WTC11 (cell line): ENCODE measurements around the gene GRM4. TPM values are rescaled to one million over a fixed set of nuclear protein-coding genes. Genes with fewer than 3 reads are reported as not detected.

Experiments used
- ATAC-seq: fragments of 200-7000 bp; cut with Tn5 transposase; 2 replicates; pipeline ENCODE4 v1.10.0; 2021; ENCODE audit warnings: mild to moderate bottlenecking, moderate library complexity
- CTCF ChIA-PET: fragments of 300-600 bp; sonication (Branson Sonifier 250); formaldehyde crosslinking; loops from one replicate; lab custom pipeline; 2021; ENCODE audit warnings: antibody characterized with exemption; lab: Charles Lee
- POLR2A ChIA-PET: fragments of 350-600 bp; sonication (Branson Sonifier 250); formaldehyde crosslinking; loops from one replicate; lab custom pipeline; 2021; ENCODE audit warnings: antibody characterized with exemption; lab: Charles Lee
- DNase-seq: peaks from one replicate; pipeline ENCODE4 v3.0.0; 2021; ENCODE audit warnings: low spot score
- H3K27ac Mint-ChIP-seq: 2 replicates; pipeline ENCODE4 v1.8.0; 2021; ENCODE audit warnings: mixed read lengths
- H3K27me3 Mint-ChIP-seq: 2 replicates; pipeline ENCODE4 v1.8.0; 2021; ENCODE audit warnings: low read depth, mild to moderate bottlenecking, moderate library complexity, mixed read lengths
- H3K36me3 Mint-ChIP-seq: 2 replicates; pipeline ENCODE4 v1.8.0; 2021; ENCODE audit warnings: mixed read lengths
- H3K4me1 Mint-ChIP-seq: 2 replicates; pipeline ENCODE4 v1.8.0; 2022; ENCODE audit warnings: mixed read lengths
- H3K4me3 Mint-ChIP-seq: 2 replicates; pipeline ENCODE4 v1.8.0; 2021; ENCODE audit warnings: mild to moderate bottlenecking, moderate library complexity, mixed read lengths
- H3K9me3 Mint-ChIP-seq: 2 replicates; pipeline ENCODE4 v1.8.0; 2021; ENCODE audit warnings: mixed read lengths
- ATF1 ChIP-seq: sonication (generic); formaldehyde crosslinking; IDR thresholded peaks from 2 replicates; pipeline ENCODE4 v1.8.1; 2023; ENCODE audit warnings: mild to moderate bottlenecking, moderate library complexity, missing genetic modification reagents
- EMX1 ChIP-seq: fragments of 250-450 bp; sonication (Bioruptor Pico); IDR thresholded peaks from 2 replicates; pipeline ENCODE4 v1.8.0; 2021; ENCODE audit warnings: mild to moderate bottlenecking
- GRHL2 ChIP-seq: fragments of 250-450 bp; sonication (Bioruptor Pico); IDR thresholded peaks from 2 replicates; pipeline ENCODE4 v1.8.0; 2022; ENCODE audit warnings: mild to moderate bottlenecking, moderate library complexity; ENCODE audit not compliant: insufficient replicate concordance, severe bottlenecking
- HMGA2 ChIP-seq: fragments of 250-450 bp; sonication (Bioruptor Pico); IDR thresholded peaks from 2 replicates; pipeline ENCODE4 v1.4.0; 2021; ENCODE audit warnings: mild to moderate bottlenecking, moderate library complexity
- JUN ChIP-seq: sonication (generic); formaldehyde crosslinking; IDR thresholded peaks from 2 replicates; pipeline ENCODE4 v1.8.0; 2023; ENCODE audit warnings: mild to moderate bottlenecking, missing genetic modification reagents
- MYBL2 ChIP-seq: sonication (generic); formaldehyde crosslinking; IDR thresholded peaks from 2 replicates; pipeline ENCODE4 v1.8.1; 2023; ENCODE audit warnings: mild to moderate bottlenecking, moderate library complexity, missing genetic modification reagents
- SMAD3 ChIP-seq: sonication (generic); formaldehyde crosslinking; IDR thresholded peaks from 2 replicates; pipeline ENCODE4 v1.8.0; 2022; ENCODE audit warnings: missing genetic modification reagents, mild to moderate bottlenecking, borderline replicate concordance
- SP1 ChIP-seq: sonication (generic); formaldehyde crosslinking; conservative IDR thresholded peaks from 2 replicates; pipeline ENCODE4 v1.8.1; 2022; ENCODE audit warnings: missing genetic modification reagents
- TCF7 ChIP-seq: sonication (generic); formaldehyde crosslinking; IDR thresholded peaks from 2 replicates; pipeline ENCODE4 v1.8.0; 2022; ENCODE audit warnings: mild to moderate bottlenecking, low read depth, missing genetic modification reagents, moderate library complexity
- ZNF138 ChIP-seq: sonication (generic); formaldehyde crosslinking; conservative IDR thresholded peaks from 2 replicates; pipeline ENCODE4 v1.8.1; 2022; ENCODE audit warnings: mild to moderate bottlenecking, moderate library complexity, missing genetic modification reagents
- ZNF232 ChIP-seq: sonication (generic); formaldehyde crosslinking; IDR thresholded peaks from 2 replicates; pipeline ENCODE4 v1.8.0; 2022; ENCODE audit warnings: mild to moderate bottlenecking, missing genetic modification reagents
- ZNF317 ChIP-seq: sonication (generic); formaldehyde crosslinking; IDR thresholded peaks from 2 replicates; pipeline ENCODE4 v1.8.1; 2023; ENCODE audit warnings: low read depth, mild to moderate bottlenecking, moderate library complexity, missing genetic modification reagents, borderline replicate concordance
- total RNA-seq: library from RNA; stranded (reverse); gene quantifications from 3 replicates; pipeline ENCODE4 v1.2.3, GENCODE V29; 2021
- TF ChIP-seq, protein P1 (sequence below): sonication (generic); formaldehyde crosslinking; IDR thresholded peaks from 2 replicates; pipeline ENCODE4 v1.8.0; 2023; ENCODE audit warnings: missing genetic modification reagents, mild to moderate bottlenecking, borderline replicate concordance
- TF ChIP-seq, protein P2 (sequence below): sonication (generic); formaldehyde crosslinking; IDR thresholded peaks from 2 replicates; pipeline ENCODE4 v1.8.1; 2023; ENCODE audit warnings: mild to moderate bottlenecking, moderate library complexity, missing genetic modification reagents
- TF ChIP-seq, protein P3 (sequence below): sonication (generic); formaldehyde crosslinking; IDR thresholded peaks from 2 replicates; pipeline ENCODE4 v1.8.0; 2023; ENCODE audit warnings: missing genetic modification reagents
- TF ChIP-seq, protein P4 (sequence below): fragments of 250-450 bp; sonication (Bioruptor Pico); IDR thresholded peaks from 2 replicates; pipeline ENCODE4 v1.8.0; 2021; ENCODE audit warnings: mild to moderate bottlenecking
- TF ChIP-seq, protein P5 (sequence below): sonication (generic); formaldehyde crosslinking; IDR thresholded peaks from 2 replicates; pipeline ENCODE4 v1.8.0; 2022; ENCODE audit warnings: mild to moderate bottlenecking, missing genetic modification reagents
- TF ChIP-seq, protein P6 (sequence below): sonication (generic); formaldehyde crosslinking; IDR thresholded peaks from 2 replicates; pipeline ENCODE4 v1.8.1; 2022; ENCODE audit warnings: missing genetic modification reagents, borderline replicate concordance

GRM4 gene
- total RNA-seq, 1 experiment from 2014 or later, result 34.5 TPM

DNA sequence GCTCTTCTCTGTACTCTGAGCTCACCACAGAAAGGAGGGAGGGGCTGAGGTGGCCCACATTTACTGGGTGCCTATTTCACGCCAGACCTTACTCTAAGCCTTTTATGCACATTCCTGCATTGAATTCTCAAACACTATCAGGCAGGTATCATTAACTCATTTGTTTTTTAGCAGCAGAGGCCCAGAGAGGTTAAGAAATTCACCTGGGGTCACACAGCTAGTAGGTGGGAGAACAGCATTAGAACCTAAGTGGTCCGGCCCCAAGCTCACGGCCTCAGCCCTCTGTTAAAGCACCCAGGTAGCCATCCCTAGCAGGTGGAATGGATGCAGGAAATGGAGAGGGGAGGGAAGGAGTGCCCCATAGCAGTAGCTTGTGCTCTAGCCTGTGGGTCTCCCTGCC is 84.5 kb downstream of the GRM4 start (continued):
- TF ChIP-seq, protein P1, sequence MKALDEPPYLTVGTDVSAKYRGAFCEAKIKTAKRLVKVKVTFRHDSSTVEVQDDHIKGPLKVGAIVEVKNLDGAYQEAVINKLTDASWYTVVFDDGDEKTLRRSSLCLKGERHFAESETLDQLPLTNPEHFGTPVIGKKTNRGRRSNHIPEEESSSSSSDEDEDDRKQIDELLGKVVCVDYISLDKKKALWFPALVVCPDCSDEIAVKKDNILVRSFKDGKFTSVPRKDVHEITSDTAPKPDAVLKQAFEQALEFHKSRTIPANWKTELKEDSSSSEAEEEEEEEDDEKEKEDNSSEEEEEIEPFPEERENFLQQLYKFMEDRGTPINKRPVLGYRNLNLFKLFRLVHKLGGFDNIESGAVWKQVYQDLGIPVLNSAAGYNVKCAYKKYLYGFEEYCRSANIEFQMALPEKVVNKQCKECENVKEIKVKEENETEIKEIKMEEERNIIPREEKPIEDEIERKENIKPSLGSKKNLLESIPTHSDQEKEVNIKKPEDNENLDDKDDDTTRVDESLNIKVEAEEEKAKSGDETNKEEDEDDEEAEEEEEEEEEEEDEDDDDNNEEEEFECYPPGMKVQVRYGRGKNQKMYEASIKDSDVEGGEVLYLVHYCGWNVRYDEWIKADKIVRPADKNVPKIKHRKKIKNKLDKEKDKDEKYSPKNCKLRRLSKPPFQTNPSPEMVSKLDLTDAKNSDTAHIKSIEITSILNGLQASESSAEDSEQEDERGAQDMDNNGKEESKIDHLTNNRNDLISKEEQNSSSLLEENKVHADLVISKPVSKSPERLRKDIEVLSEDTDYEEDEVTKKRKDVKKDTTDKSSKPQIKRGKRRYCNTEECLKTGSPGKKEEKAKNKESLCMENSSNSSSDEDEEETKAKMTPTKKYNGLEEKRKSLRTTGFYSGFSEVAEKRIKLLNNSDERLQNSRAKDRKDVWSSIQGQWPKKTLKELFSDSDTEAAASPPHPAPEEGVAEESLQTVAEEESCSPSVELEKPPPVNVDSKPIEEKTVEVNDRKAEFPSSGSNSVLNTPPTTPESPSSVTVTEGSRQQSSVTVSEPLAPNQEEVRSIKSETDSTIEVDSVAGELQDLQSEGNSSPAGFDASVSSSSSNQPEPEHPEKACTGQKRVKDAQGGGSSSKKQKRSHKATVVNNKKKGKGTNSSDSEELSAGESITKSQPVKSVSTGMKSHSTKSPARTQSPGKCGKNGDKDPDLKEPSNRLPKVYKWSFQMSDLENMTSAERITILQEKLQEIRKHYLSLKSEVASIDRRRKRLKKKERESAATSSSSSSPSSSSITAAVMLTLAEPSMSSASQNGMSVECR (CRISPR knock-in tag), result no peak
- TF ChIP-seq, all 79 proteins: peak for 0

DNA sequence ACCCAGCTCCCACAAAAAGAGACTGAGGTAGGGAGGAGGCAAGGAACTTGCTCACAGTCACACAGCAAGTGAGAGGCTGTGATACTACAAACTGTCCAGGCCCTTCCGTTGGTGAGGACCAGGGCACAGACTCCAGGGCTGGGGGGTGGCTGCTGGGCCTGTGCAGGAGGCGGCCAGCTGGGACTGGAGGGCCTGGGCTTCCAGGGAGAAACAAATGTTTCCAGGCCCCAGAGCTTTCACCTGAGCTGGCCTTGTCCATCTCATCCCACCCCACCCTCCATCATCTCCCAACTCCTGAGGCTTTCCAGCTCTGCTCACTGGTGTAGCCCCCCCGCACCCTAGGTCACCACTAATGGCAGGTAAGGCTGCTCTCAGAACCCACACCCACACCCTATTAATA is 86.0 kb downstream of the GRM4 start:
- H3K27ac Mint-ChIP-seq, result no peak overlapping the region
- H3K27me3 Mint-ChIP-seq, result no peaks in the 10 kb centered on the region; the same call in 1 of the 2 replicates
- no peaks in the 10 kb centered on the region for H3K9me3 Mint-ChIP-seq
- POLR2A ChIA-PET, result no interaction called here
- H3K4me1 Mint-ChIP-seq, result peaks cover 29% of the 10 kb centered on the region
- ATAC-seq (no peak), DNase-seq (no peak)
- no peak overlapping the region for H3K4me3 Mint-ChIP-seq
- TF ChIP-seq ATF1 (CRISPR knock-in tag), result no peak
- TF ChIP-seq TCF7 (CRISPR knock-in tag), result no peak
- no peak for TF ChIP-seq ZNF232
- TF ChIP-seq, protein P2, sequence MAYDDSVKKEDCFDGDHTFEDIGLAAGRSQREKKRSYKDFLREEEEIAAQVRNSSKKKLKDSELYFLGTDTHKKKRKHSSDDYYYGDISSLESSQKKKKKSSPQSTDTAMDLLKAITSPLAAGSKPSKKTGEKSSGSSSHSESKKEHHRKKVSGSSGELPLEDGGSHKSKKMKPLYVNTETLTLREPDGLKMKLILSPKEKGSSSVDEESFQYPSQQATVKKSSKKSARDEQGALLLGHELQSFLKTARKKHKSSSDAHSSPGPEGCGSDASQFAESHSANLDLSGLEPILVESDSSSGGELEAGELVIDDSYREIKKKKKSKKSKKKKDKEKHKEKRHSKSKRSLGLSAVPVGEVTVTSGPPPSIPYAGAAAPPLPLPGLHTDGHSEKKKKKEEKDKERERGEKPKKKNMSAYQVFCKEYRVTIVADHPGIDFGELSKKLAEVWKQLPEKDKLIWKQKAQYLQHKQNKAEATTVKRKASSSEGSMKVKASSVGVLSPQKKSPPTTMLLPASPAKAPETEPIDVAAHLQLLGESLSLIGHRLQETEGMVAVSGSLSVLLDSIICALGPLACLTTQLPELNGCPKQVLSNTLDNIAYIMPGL (CRISPR knock-in tag), result no peak
- TF ChIP-seq, protein P3, sequence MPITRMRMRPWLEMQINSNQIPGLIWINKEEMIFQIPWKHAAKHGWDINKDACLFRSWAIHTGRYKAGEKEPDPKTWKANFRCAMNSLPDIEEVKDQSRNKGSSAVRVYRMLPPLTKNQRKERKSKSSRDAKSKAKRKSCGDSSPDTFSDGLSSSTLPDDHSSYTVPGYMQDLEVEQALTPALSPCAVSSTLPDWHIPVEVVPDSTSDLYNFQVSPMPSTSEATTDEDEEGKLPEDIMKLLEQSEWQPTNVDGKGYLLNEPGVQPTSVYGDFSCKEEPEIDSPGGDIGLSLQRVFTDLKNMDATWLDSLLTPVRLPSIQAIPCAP, result no peak
- TF ChIP-seq, protein P4, sequence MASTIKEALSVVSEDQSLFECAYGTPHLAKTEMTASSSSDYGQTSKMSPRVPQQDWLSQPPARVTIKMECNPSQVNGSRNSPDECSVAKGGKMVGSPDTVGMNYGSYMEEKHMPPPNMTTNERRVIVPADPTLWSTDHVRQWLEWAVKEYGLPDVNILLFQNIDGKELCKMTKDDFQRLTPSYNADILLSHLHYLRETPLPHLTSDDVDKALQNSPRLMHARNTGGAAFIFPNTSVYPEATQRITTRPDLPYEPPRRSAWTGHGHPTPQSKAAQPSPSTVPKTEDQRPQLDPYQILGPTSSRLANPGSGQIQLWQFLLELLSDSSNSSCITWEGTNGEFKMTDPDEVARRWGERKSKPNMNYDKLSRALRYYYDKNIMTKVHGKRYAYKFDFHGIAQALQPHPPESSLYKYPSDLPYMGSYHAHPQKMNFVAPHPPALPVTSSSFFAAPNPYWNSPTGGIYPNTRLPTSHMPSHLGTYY (CRISPR knock-in tag), result no peak
- no peak for TF ChIP-seq ZNF138
- no peak for TF ChIP-seq HMGA2
- no peak for TF ChIP-seq ZNF317 (CRISPR knock-in tag)
- TF ChIP-seq JUN (CRISPR knock-in tag), result no peak
- no peak for TF ChIP-seq SP1 (CRISPR knock-in tag)
- TF ChIP-seq GRHL2 (CRISPR knock-in tag), result no peak
- TF ChIP-seq, protein P5, sequence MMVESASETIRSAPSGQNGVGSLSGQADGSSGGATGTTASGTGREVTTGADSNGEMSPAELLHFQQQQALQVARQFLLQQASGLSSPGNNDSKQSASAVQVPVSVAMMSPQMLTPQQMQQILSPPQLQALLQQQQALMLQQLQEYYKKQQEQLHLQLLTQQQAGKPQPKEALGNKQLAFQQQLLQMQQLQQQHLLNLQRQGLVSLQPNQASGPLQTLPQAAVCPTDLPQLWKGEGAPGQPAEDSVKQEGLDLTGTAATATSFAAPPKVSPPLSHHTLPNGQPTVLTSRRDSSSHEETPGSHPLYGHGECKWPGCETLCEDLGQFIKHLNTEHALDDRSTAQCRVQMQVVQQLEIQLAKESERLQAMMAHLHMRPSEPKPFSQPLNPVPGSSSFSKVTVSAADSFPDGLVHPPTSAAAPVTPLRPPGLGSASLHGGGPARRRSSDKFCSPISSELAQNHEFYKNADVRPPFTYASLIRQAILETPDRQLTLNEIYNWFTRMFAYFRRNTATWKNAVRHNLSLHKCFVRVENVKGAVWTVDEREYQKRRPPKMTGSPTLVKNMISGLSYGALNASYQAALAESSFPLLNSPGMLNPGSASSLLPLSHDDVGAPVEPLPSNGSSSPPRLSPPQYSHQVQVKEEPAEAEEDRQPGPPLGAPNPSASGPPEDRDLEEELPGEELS (CRISPR knock-in tag), result no peak
- TF ChIP-seq, protein P6, sequence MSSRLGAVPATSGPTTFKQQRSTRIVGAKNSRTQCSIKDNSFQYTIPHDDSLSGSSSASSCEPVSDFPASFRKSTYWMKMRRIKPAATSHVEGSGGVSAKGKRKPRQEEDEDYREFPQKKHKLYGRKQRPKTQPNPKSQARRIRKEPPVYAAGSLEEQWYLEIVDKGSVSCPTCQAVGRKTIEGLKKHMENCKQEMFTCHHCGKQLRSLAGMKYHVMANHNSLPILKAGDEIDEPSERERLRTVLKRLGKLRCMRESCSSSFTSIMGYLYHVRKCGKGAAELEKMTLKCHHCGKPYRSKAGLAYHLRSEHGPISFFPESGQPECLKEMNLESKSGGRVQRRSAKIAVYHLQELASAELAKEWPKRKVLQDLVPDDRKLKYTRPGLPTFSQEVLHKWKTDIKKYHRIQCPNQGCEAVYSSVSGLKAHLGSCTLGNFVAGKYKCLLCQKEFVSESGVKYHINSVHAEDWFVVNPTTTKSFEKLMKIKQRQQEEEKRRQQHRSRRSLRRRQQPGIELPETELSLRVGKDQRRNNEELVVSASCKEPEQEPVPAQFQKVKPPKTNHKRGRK (CRISPR knock-in tag), result no peak
- TF ChIP-seq MYBL2 (CRISPR knock-in tag), result no peak
- no peak for TF ChIP-seq EMX1
- TF ChIP-seq SMAD3 (CRISPR knock-in tag), result no peak
- CTCF ChIA-PET, result interaction anchor here (1.1 to 1.8 kb wide), 3 partner anchors 12 to 289 kb away, joined by 3 to 4 read pairs (median 4); no protein-coding TSS in a partner anchor
- no peaks in the 10 kb centered on the region; the same call in 1 of the 2 replicates for H3K36me3 Mint-ChIP-seq
